Measurements from ENCODE around the gene MAPK11. TPM values are rescaled to one million over a fixed set of nuclear protein-coding genes. Genes with fewer than 3 reads are reported as not detected.

MAPK11 gene
- total RNA-seq, 1 experiment from 2014 or later, result 19.3 TPM

DNA sequence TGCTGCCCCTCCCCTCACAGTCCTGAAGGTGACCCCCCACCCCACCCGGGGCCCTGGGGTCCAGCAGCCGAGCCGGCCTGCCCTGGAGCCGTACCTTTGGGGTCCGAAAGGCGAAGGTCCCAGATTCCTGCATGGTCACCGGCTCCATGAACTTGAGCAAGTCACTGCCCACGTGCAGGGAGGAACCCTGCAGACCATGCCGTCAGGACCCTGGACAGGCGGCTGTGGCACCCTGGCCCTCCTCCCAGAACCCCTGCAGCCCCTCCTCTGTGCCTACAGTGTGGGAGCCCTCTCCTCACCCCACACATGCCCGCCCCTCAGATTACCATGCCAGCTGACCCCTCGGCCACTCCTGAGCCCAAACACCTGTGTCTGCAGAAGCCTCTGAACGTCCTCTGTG lies 14.3 kb upstream of the MAPK11 start:
- H3K9me2 ChIP-seq (ENCODE audit: insufficient read depth), result no peaks in the 10 kb centered on the region
- H3K27ac ChIP-seq (ENCODE audit: low read depth, low read length), result peak overlapping the region; percentile 26; the same call in 1 of the 2 replicates
- H2AFZ ChIP-seq (ENCODE audit: low read depth, low read length, poor library complexity, severe bottlenecking), result no peak overlapping the region
- no peaks in the 10 kb centered on the region for H4K20me1 ChIP-seq (ENCODE audit: insufficient read depth)
- CTCF ChIA-PET, result no interaction called here
- H3K4me1 ChIP-seq (ENCODE audit: control insufficient read depth in 1 of 2, insufficient read depth in 2 of 2, low read length in 2 of 2), result peaks cover 20 to 28% of the 10 kb centered on the region in 2 experiments
- TF ChIP-seq JUND (IDR thresholded peaks at IDR 0.05), result no peak
- TF ChIP-seq CEBPB (IDR thresholded peaks at IDR 0.05; ENCODE audit: low read depth), result no peak
- no peak for TF ChIP-seq EZH2 (IDR thresholded peaks at IDR 0.05)
- TF ChIP-seq POLR2A (IDR thresholded peaks at IDR 0.05; ENCODE audit: borderline replicate concordance, extremely low read depth, insufficient read depth, insufficient read length), result no peak
- TF ChIP-seq FOSL1 (IDR thresholded peaks at IDR 0.05; ENCODE audit: low read depth), result no peak
- TF ChIP-seq, protein P1, sequence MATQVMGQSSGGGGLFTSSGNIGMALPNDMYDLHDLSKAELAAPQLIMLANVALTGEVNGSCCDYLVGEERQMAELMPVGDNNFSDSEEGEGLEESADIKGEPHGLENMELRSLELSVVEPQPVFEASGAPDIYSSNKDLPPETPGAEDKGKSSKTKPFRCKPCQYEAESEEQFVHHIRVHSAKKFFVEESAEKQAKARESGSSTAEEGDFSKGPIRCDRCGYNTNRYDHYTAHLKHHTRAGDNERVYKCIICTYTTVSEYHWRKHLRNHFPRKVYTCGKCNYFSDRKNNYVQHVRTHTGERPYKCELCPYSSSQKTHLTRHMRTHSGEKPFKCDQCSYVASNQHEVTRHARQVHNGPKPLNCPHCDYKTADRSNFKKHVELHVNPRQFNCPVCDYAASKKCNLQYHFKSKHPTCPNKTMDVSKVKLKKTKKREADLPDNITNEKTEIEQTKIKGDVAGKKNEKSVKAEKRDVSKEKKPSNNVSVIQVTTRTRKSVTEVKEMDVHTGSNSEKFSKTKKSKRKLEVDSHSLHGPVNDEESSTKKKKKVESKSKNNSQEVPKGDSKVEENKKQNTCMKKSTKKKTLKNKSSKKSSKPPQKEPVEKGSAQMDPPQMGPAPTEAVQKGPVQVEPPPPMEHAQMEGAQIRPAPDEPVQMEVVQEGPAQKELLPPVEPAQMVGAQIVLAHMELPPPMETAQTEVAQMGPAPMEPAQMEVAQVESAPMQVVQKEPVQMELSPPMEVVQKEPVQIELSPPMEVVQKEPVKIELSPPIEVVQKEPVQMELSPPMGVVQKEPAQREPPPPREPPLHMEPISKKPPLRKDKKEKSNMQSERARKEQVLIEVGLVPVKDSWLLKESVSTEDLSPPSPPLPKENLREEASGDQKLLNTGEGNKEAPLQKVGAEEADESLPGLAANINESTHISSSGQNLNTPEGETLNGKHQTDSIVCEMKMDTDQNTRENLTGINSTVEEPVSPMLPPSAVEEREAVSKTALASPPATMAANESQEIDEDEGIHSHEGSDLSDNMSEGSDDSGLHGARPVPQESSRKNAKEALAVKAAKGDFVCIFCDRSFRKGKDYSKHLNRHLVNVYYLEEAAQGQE (IDR thresholded peaks at IDR 0.05; ENCODE audit: low read depth), result no peak
- no peak for TF ChIP-seq TCF7L2 (IDR thresholded peaks at IDR 0.05; ENCODE audit: borderline replicate concordance, extremely low read depth, insufficient read depth, insufficient read length)
- no peak for TF ChIP-seq RAD21 (IDR thresholded peaks at IDR 0.05; ENCODE audit: low read depth)
- no peak for TF ChIP-seq ZNF274 (IDR thresholded peaks at IDR 0.05; ENCODE audit: low read depth, low read length)
- TF ChIP-seq, protein P2, sequence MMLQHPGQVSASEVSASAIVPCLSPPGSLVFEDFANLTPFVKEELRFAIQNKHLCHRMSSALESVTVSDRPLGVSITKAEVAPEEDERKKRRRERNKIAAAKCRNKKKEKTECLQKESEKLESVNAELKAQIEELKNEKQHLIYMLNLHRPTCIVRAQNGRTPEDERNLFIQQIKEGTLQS (IDR thresholded peaks at IDR 0.05), result no peak
- DNase-seq (ENCODE audit: low read depth, low spot score) (no peak), ATAC-seq (no peak)
- no peaks in the 10 kb centered on the region for H3K27me3 ChIP-seq (ENCODE audit: insufficient read depth, low read length)
- intact Hi-C loops (cut with micrococcal nuclease), result no loop called here
- H3K9me3 ChIP-seq (ENCODE audit: control insufficient read depth in 1 of 2, insufficient read depth in 1 of 2, low read depth in 1 of 2, low read length in 2 of 2), result no peaks in the 10 kb centered on the region
- H3K4me2 ChIP-seq (ENCODE audit: low read length), result no peak overlapping the region
- H3K4me3 ChIP-seq (replicated peaks in 1 of 2; ENCODE audit: low read depth in 1 of 2, low read length in 2 of 2), result no peak overlapping the region
- peaks cover 29 to 61% of the 10 kb centered on the region in 2 experiments for H3K36me3 ChIP-seq (ENCODE audit: control insufficient read depth in 1 of 2, insufficient read depth in 2 of 2, low read length in 2 of 2)
- POLR2A ChIA-PET, result no interaction called here
- BruUV-seq (replicated peaks), result no TSS peak
- peaks cover 41% of the 10 kb centered on the region for H3K79me2 ChIP-seq (ENCODE audit: insufficient read depth, low read length)
- no peak overlapping the region for H3K9ac ChIP-seq (ENCODE audit: low read length)
- RAD21 ChIA-PET (ENCODE audit: low non-redundant PET in 1 of 2, low total read pairs in 2 of 2, uncharacterized antibody in 2 of 2, unreplicated experiment in 2 of 2), result no interaction called here
